HepG2 (cell line): ENCODE data around the gene RAPSN. TPM values are rescaled to one million over a fixed set of nuclear protein-coding genes. Genes with fewer than 3 reads are reported as not detected.

Experiments
- AKAP8 ChIP-seq: sonication (generic); formaldehyde crosslinking; IDR thresholded peaks from 2 replicates; pipeline ENCODE4 v1.5.1; 2020; ENCODE audit warnings: mild to moderate bottlenecking, missing genetic modification reagents
- EP300 ChIP-seq, 3 experiments: sonication (generic) in 1 of 3; formaldehyde crosslinking in 1 of 3; IDR thresholded peaks; 2 replicates each; pipeline versions ENCODE4 v1.5.1 to v1.6.1; 2011 to 2020; ENCODE audit warnings: low read depth in 2 of 3, low read length in 2 of 3, borderline replicate concordance in 1 of 3, improper control_type of control experiment in 1 of 3, mild to moderate bottlenecking in 1 of 3, missing genetic modification reagents in 1 of 3, moderate library complexity in 1 of 3
- RBM39 ChIP-seq: fragments of 200-400 bp; formaldehyde crosslinking; IDR thresholded peaks from one replicate; pipeline ENCODE4 v1.6.1; 2018; ENCODE audit warnings: antibody characterized with exemption, mild to moderate bottlenecking, low read depth, low read length; ENCODE audit not compliant: poor library complexity, severe bottlenecking
- TCF7 ChIP-seq: sonication (generic); IDR thresholded peaks from 2 replicates; pipeline ENCODE4 v1.6.1; 2016; ENCODE audit warnings: antibody characterized with exemption, low read depth
- UBTF ChIP-seq: sonication (generic); formaldehyde crosslinking; IDR thresholded peaks from 2 replicates; pipeline ENCODE4 v1.4.0; 2020; ENCODE audit warnings: mild to moderate bottlenecking, missing genetic modification reagents
- ZBTB38 ChIP-seq: sonication (generic); formaldehyde crosslinking; IDR thresholded peaks from 2 replicates; pipeline ENCODE4 v1.5.1; 2020; ENCODE audit warnings: mild to moderate bottlenecking, missing genetic modification reagents
- polyA plus RNA-seq, 8 experiments: library from polyadenylated mRNA; depleted of rRNA in 3 of 8; stranded (reverse) in 7 of 8; unstranded in 1 of 8; fragments of >200 nt; fragmentation: Illumina TruSeq in 4 of 8; extraction: Trizol in 4 of 8; gene quantifications; 2 replicates each; pipeline versions ENCODE4 v1.2.1 to v1.2.3, GENCODE V29; 2011 to 2016; ENCODE audit warnings: low read depth in 4 of 8, missing spikeins in 1 of 8, mixed read lengths in 1 of 8; ENCODE audit not compliant: insufficient read depth in 1 of 8
- total RNA-seq, 5 experiments: library from RNA; depleted of rRNA; stranded (reverse); fragments of >200 nt; fragmentation: Illumina TruSeq; extraction: Trizol; gene quantifications; 2 replicates each; pipeline ENCODE4 v1.2.3, GENCODE V29; 2016; ENCODE audit warnings: low read depth in 1 of 5
- TF ChIP-seq, protein P1 (sequence below): sonication (generic); formaldehyde crosslinking; IDR thresholded peaks from 2 replicates; pipeline ENCODE4 v1.8.1; 2022; ENCODE audit warnings: low read depth, mild to moderate bottlenecking, missing genetic modification reagents

Gene RAPSN
- total and polyA plus RNA-seq, 2 of the 13 experiments (the other 11 are each of a cell fraction or from before 2014, with no cell fraction given): 0.15 to 1.2 TPM

GRCh38 chr11:47407746-47408590 is 41.0 kb downstream of the RAPSN start, which contains the start of gene SLC39A13 (continued):
- TF ChIP-seq, protein P1, sequence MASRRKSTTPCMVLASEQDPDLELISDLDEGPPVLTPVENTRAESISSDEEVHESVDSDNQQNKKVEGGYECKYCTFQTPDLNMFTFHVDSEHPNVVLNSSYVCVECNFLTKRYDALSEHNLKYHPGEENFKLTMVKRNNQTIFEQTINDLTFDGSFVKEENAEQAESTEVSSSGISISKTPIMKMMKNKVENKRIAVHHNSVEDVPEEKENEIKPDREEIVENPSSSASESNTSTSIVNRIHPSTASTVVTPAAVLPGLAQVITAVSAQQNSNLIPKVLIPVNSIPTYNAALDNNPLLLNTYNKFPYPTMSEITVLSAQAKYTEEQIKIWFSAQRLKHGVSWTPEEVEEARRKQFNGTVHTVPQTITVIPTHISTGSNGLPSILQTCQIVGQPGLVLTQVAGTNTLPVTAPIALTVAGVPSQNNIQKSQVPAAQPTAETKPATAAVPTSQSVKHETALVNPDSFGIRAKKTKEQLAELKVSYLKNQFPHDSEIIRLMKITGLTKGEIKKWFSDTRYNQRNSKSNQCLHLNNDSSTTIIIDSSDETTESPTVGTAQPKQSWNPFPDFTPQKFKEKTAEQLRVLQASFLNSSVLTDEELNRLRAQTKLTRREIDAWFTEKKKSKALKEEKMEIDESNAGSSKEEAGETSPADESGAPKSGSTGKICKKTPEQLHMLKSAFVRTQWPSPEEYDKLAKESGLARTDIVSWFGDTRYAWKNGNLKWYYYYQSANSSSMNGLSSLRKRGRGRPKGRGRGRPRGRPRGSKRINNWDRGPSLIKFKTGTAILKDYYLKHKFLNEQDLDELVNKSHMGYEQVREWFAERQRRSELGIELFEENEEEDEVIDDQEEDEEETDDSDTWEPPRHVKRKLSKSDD: peak; percentile 85
- TF ChIP-seq TCF7 (no peak), UBTF (CRISPR knock-in tag) (peak; percentile 97), EP300 (IDR thresholded peaks at IDR 0.05; ENCODE audit: low read depth in 2 of 2, low read length in 2 of 2) (peak in 1 of 2 experiments; percentile 52; a peak in 2 of 4 replicates), EP300 (CRISPR knock-in tag; IDR thresholded peaks at IDR 0.05; ENCODE audit: borderline replicate concordance) (no peak), AKAP8 (peak; percentile 78; the same call in 1 of the 2 replicates), ZBTB38 (CRISPR knock-in tag) (peak; percentile 93), RBM39 (peak; percentile 61)
